Measurements from ENCODE around the gene PNPLA8.

GRCh38 chr7:108468246-108468645 is 57.7 kb downstream of the PNPLA8 start:
- TF ChIP-seq CTCF (conservative IDR thresholded peaks at IDR 0.05; ENCODE audit: low read depth, low read length) (no peak), EZH2 (IDR thresholded peaks at IDR 0.05; ENCODE audit: borderline replicate concordance, low read depth, low read length, poor library complexity, severe bottlenecking) (no peak)

Measured in A673 (cell line).